ENCODE results near the gene ZNF318.

DNA sequence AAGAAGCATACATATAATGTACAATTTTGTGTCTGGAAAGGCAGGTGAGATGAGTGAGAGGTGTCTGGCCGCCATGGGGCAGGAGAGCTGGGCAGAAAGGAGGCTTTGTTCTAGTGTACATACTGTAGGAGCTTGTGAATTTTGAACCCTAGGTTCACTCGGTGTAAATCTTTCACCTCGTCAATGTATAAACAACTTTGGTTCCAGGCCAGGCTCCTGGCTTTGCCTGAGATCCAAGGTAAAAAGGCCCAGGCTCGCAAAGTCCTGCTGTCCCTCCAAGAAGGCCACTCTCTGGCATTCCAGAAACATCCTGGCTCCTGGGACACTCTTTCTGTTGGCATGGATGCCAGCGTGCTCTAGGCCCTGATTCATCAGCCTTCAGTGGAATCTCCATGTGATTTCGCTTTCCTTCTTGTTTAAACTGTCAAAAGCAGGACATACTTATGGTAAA is 78.5 kb downstream of the ZNF318 start:
- TF ChIP-seq JUN (IDR thresholded peaks at IDR 0.05) (no peak), MAFK (IDR thresholded peaks at IDR 0.05; ENCODE audit: partially characterized antibody) (no peak), POLR2A (IDR thresholded peaks at IDR 0.05; ENCODE audit: low read length) (no peak), NFE2L2 (conservative IDR thresholded peaks at IDR 0.05; ENCODE audit: low read length) (no peak), TFCP2L1 (CRISPR knock-in tag; IDR thresholded peaks at IDR 0.05) (no peak)
- TF ChIP-seq, protein P1, sequence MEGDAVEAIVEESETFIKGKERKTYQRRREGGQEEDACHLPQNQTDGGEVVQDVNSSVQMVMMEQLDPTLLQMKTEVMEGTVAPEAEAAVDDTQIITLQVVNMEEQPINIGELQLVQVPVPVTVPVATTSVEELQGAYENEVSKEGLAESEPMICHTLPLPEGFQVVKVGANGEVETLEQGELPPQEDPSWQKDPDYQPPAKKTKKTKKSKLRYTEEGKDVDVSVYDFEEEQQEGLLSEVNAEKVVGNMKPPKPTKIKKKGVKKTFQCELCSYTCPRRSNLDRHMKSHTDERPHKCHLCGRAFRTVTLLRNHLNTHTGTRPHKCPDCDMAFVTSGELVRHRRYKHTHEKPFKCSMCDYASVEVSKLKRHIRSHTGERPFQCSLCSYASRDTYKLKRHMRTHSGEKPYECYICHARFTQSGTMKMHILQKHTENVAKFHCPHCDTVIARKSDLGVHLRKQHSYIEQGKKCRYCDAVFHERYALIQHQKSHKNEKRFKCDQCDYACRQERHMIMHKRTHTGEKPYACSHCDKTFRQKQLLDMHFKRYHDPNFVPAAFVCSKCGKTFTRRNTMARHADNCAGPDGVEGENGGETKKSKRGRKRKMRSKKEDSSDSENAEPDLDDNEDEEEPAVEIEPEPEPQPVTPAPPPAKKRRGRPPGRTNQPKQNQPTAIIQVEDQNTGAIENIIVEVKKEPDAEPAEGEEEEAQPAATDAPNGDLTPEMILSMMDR (IDR thresholded peaks at IDR 0.05): no peak
- TF ChIP-seq, protein P2, sequence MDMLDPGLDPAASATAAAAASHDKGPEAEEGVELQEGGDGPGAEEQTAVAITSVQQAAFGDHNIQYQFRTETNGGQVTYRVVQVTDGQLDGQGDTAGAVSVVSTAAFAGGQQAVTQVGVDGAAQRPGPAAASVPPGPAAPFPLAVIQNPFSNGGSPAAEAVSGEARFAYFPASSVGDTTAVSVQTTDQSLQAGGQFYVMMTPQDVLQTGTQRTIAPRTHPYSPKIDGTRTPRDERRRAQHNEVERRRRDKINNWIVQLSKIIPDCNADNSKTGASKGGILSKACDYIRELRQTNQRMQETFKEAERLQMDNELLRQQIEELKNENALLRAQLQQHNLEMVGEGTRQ (IDR thresholded peaks at IDR 0.05): no peak

Measured in A549 (cell line).